PC-9 (cell line): ENCODE data around the gene NFIA. TPM values are rescaled to one million over a fixed set of nuclear protein-coding genes. Genes with fewer than 3 reads are reported as not detected.

Experiments used
- BruUV-seq: library from RNA; stranded (reverse); fragments of 400-500 nt; replicated peaks from 2 replicates; lab custom pipeline; 2021; lab: Mats Ljungman, UMichigan
- CTCF ChIA-PET: fragments of 300-600 bp; sonication (Branson Sonifier 250); formaldehyde crosslinking; loops from one replicate; lab custom pipeline; 2022; ENCODE audit warnings: antibody characterized with exemption; lab: Charles Lee
- POLR2A ChIA-PET: fragments of 300-600 bp; sonication (Branson Sonifier 250); formaldehyde crosslinking; loops from one replicate; lab custom pipeline; 2022; ENCODE audit warnings: antibody characterized with exemption; ENCODE audit not compliant: unreplicated experiment; lab: Charles Lee
- DNase-seq, 2 experiments: peaks; one replicate each; pipeline versions ENCODE4 v3.0.0 to v3.0.0-alpha.2; 2015 to 2022; ENCODE audit warnings: mixed read lengths in 1 of 2
- H2AFZ ChIP-seq: fragments of 200-600 bp; sonication (generic); 2 replicates; pipeline ENCODE4 v1.8.1; 2017; ENCODE audit warnings: antibody characterized with exemption
- H3F3A ChIP-seq: fragments of 200-600 bp; sonication (generic); 2 replicates; pipeline ENCODE4 v1.8.1; 2017; ENCODE audit warnings: antibody characterized with exemption, mild to moderate bottlenecking, low read depth; ENCODE audit not compliant: insufficient read depth
- H3K27ac ChIP-seq: fragments of 200-600 bp; sonication (generic); 2 replicates; pipeline ENCODE4 v1.6.1; 2016; ENCODE audit warnings: mixed run types
- H3K27me3 ChIP-seq: fragments of 200-600 bp; sonication (generic); 2 replicates; pipeline ENCODE4 v1.6.1; 2016; ENCODE audit warnings: low read depth, mixed run types; ENCODE audit not compliant: insufficient read depth
- H3K36me3 ChIP-seq: fragments of 200-600 bp; sonication (generic); 2 replicates; pipeline ENCODE4 v1.6.1; 2016; ENCODE audit warnings: low read depth, mixed run types
- H3K4me1 ChIP-seq: fragments of 200-600 bp; sonication (generic); replicated peaks from 2 replicates; pipeline ENCODE4 v1.6.1; 2016; ENCODE audit warnings: mixed run types; ENCODE audit not compliant: insufficient read depth
- H3K4me2 ChIP-seq: fragments of 200-600 bp; sonication (generic); 2 replicates; pipeline ENCODE4 v1.6.1; 2017; ENCODE audit warnings: mixed run types
- H3K4me3 ChIP-seq: fragments of 200-600 bp; sonication (generic); 2 replicates; pipeline ENCODE4 v1.6.1; 2016; ENCODE audit warnings: mixed run types
- H3K79me2 ChIP-seq: fragments of 200-600 bp; sonication (generic); 2 replicates; pipeline ENCODE4 v1.6.1; 2017; ENCODE audit warnings: low read depth, mixed run types
- H3K9me2 ChIP-seq: fragments of 200-600 bp; sonication (generic); 2 replicates; pipeline ENCODE4 v1.8.1; 2017; ENCODE audit warnings: mild to moderate bottlenecking; ENCODE audit not compliant: insufficient read depth
- H3K9me3 ChIP-seq: fragments of 200-600 bp; sonication (generic); 2 replicates; pipeline ENCODE4 v1.8.1; 2016; ENCODE audit warnings: low read depth; ENCODE audit not compliant: insufficient read depth
- H4K20me1 ChIP-seq: fragments of 200-600 bp; sonication (generic); 2 replicates; pipeline ENCODE4 v1.8.1; 2017; ENCODE audit not compliant: insufficient read depth
- EZH2 ChIP-seq: fragments of 200-600 bp; sonication (generic); IDR thresholded peaks from 2 replicates; pipeline ENCODE4 v1.8.0; 2017; ENCODE audit warnings: antibody characterized with exemption, low read depth
- intact Hi-C: fragments of 100-400 bp; cut with micrococcal nuclease; formaldehyde crosslinking; loops from one replicate; pipeline ENCODE4 v1.10.0; 2022; ENCODE audit not compliant: unreplicated experiment
- total RNA-seq: library from RNA; stranded (reverse); gene quantifications from 2 replicates; pipeline ENCODE4 v1.2.3, GENCODE V29; 2021
- TF ChIP-seq, protein P1 (sequence below): fragments of 200-600 bp; sonication (generic); conservative IDR thresholded peaks from 2 replicates; pipeline ENCODE4 v1.6.1; 2017; ENCODE audit warnings: mixed run types, antibody characterized with exemption, mild to moderate bottlenecking, moderate library complexity

NFIA gene
- total RNA-seq, 1 experiment from 2014 or later, result 26.7 TPM

- Histone ChIP-seq H3K27ac (no peak overlapping the region), H3F3A (peaks cover 13% of the 10 kb centered on the region), H3K9me3 (no peaks in the 10 kb centered on the region), H3K79me2 (peaks cover 30% of the 10 kb centered on the region; the same call in 1 of the 2 replicates), H2AFZ (no peak overlapping the region), H3K27me3 (no peaks in the 10 kb centered on the region), H3K4me2 (no peak overlapping the region), H3K36me3 (no peaks in the 10 kb centered on the region), H3K4me1 (peaks cover 19% of the 10 kb centered on the region), H3K4me3 (no peak overlapping the region), H3K9me2 (peaks cover 5% of the 10 kb centered on the region; the same call in 1 of the 2 replicates), H4K20me1 (no peaks in the 10 kb centered on the region)
- no TSS peak for BruUV-seq
- intact Hi-C loops, result no loop called here
- ChIA-PET CTCF (no interaction called here), POLR2A (no interaction called here)
- TF ChIP-seq, protein P1, sequence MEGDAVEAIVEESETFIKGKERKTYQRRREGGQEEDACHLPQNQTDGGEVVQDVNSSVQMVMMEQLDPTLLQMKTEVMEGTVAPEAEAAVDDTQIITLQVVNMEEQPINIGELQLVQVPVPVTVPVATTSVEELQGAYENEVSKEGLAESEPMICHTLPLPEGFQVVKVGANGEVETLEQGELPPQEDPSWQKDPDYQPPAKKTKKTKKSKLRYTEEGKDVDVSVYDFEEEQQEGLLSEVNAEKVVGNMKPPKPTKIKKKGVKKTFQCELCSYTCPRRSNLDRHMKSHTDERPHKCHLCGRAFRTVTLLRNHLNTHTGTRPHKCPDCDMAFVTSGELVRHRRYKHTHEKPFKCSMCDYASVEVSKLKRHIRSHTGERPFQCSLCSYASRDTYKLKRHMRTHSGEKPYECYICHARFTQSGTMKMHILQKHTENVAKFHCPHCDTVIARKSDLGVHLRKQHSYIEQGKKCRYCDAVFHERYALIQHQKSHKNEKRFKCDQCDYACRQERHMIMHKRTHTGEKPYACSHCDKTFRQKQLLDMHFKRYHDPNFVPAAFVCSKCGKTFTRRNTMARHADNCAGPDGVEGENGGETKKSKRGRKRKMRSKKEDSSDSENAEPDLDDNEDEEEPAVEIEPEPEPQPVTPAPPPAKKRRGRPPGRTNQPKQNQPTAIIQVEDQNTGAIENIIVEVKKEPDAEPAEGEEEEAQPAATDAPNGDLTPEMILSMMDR, result no peak
- no peak for TF ChIP-seq EZH2
- no peak for DNase-seq
Observed at GRCh38 chr1:61173118-61173517, 90.8 kb downstream of the NFIA start.

GRCh38 chr1:61174060-61174795 lies 91.9 kb downstream of the NFIA start:
- H3K4me2 ChIP-seq, result no peak overlapping the region
- H3K36me3 ChIP-seq, result no peaks in the 10 kb centered on the region
- no peak overlapping the region for H3K27ac ChIP-seq
- no peak for DNase-seq
- H2AFZ ChIP-seq, result no peak overlapping the region
- no peaks in the 10 kb centered on the region for H3K9me3 ChIP-seq
- H4K20me1 ChIP-seq, result no peaks in the 10 kb centered on the region
- CTCF ChIA-PET, result interaction anchor here (0.7 kb wide), 1 partner anchor 163 kb away, joined by 3 read pairs; no protein-coding TSS in a partner anchor
- peaks cover 19% of the 10 kb centered on the region for H3K4me1 ChIP-seq
- H3K27me3 ChIP-seq, result no peaks in the 10 kb centered on the region
- H3K79me2 ChIP-seq, result peaks cover 20% of the 10 kb centered on the region; the same call in 1 of the 2 replicates
- H3K4me3 ChIP-seq, result no peak overlapping the region
- H3K9me2 ChIP-seq, result peaks cover 5% of the 10 kb centered on the region; the same call in 1 of the 2 replicates
- intact Hi-C loops, result no loop called here
- peaks cover 13% of the 10 kb centered on the region for H3F3A ChIP-seq
- BruUV-seq, result no TSS peak
- POLR2A ChIA-PET, result no interaction called here
- no peak for TF ChIP-seq EZH2
- TF ChIP-seq, protein P1, result no peak

DNA sequence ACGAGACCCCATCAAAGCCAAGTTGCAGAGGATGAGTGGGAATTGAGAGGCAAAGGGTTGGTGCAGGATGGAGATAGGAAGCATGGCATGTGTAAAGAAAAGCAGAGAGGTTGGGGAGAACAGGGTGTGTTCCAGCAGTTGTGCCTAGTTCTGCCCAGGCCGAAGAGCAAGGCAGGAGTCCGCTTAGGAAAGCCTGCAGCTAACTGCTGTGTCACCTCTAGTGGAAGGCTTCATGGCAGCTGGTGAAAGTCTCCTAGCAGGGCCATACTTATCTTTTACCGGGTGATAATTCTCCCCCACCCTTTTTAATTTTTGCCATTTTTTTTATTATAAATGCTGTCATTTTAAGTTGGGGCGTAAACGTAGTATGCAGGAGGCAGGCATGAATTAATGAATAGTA lies 93.6 kb downstream of the NFIA start:
- H2AFZ ChIP-seq, result no peak overlapping the region
- TF ChIP-seq EZH2, result no peak
- TF ChIP-seq, protein P1, result no peak
- intact Hi-C loops, result no loop called here
- peaks cover 4% of the 10 kb centered on the region for H3K4me1 ChIP-seq
- H3K27me3 ChIP-seq, result no peaks in the 10 kb centered on the region
- H3F3A ChIP-seq, result peaks cover under 1% of the 10 kb centered on the region; the same call in 1 of the 2 replicates
- BruUV-seq, result no TSS peak
- H3K27ac ChIP-seq, result no peak overlapping the region
- POLR2A ChIA-PET, result no interaction called here
- H4K20me1 ChIP-seq, result no peaks in the 10 kb centered on the region
- DNase-seq, result no peak
- CTCF ChIA-PET, result no interaction called here
- no peak overlapping the region for H3K4me3 ChIP-seq
- no peak overlapping the region for H3K4me2 ChIP-seq
- no peaks in the 10 kb centered on the region for H3K9me3 ChIP-seq
- peaks cover 5% of the 10 kb centered on the region; the same call in 1 of the 2 replicates for H3K9me2 ChIP-seq
- peaks cover 16% of the 10 kb centered on the region; the same call in 1 of the 2 replicates for H3K79me2 ChIP-seq
- H3K36me3 ChIP-seq, result no peaks in the 10 kb centered on the region
